HG03460 (cell line): Measurements from ENCODE around the gene RASAL3.
"Not testable (repeated sequence)": the region's sequence is repeated elsewhere in the genome, so short reads cannot be mapped to it uniquely, and the experiment has no call there.

Experiments
- ATAC-seq: cut with Tn5 transposase; IDR thresholded peaks from one replicate; pipeline ENCODE4 v1.9.1; 2021; ENCODE audit not compliant: unreplicated experiment

Gene RASAL3

DNA sequence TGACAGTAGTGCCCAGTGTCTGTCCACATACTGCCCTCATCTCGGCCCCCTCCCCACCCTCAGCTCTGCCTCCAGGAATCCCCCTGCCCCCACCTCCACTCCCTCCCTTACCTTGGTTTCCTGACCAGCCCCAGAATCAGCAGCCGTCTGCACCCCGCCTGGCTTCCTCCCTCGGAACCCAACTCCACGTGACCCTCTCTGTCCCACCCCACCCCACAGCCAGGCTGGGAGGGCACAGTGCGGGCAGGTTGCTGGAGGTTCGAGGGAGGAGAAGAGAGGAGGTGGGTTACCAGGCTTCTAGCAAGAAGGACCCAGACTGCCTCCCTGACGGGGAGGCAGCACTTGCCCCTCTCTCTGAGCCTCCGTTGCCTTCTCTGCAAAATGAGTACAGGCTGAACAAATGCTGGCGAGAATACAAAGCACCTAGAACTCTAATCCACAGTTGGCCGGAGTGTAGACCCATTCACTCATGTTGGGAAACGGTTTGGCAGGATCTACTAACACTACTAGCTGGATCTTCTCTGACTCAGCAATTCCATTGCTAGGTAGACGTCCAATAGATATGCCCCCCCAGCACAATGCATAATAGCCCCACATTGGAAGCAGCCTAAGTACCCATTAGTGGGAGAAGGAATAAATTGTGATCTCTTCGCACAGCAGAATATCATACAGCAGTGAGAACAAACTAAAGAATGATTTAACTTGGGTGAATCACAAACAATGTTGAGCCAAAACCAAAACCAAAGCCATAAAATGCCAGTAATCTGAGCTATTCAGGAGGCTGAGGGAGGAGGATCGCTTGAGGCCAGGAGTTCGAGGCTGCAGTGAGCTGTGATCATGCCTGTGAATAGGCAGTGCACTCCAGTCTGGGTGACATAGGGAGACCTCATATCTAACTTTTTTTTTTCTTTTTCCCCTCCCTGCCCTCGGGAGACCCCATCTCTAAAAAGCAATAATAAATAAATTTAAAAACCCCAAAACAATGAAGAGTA is at the start of gene RASAL3:
TSS of gene RASAL3 (minus strand) at position 151 of the 992 bp plus-strand sequence. CDS start 186 bp downstream, outside the sequence.
- ATAC-seq = no peak

- no peak for ATAC-seq
Measured at GRCh38 chr19:15511671-15512424, 47.5 kb upstream of the RASAL3 start.

DNA sequence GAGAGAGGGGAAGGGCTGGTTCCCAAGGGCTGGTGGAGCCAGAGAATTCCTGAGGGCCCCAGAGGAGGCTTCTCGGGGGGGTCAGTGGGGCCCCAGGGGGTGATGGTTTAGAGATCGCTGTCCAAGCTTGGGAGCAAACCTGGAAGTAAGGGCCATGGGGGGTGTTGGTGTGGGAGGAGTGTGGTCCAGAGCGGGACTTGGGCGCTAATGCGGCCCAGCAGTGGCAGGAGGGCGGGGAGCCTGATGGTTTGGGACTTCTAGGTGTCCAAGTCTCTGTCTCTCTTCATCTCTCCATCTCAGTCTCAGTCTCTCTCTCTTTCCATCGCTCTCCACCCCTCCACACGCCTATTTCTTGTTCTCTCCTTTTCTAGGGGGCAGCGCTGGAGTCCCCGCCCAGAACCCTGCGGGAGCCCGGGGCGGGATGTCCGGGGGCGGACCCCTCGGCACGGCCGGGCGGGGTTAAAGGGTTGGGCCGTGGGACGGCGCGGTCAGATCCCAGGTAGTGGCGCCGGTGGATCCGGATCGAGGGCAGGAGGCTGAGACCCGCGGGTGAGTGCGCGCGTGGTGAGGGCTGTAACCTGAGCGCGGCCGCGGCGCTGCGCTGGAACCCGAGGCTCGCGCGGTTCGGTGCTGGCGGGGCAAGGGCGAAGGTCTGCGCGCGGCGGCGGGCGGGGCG is 43.8 kb upstream of the RASAL3 start, which contains the start of gene CYP4F22:
TSS of gene CYP4F22 (plus strand) at position 491 of the 676 bp plus-strand sequence. CDS start 16,812 bp downstream, outside the sequence.
- no peak for ATAC-seq

DNA sequence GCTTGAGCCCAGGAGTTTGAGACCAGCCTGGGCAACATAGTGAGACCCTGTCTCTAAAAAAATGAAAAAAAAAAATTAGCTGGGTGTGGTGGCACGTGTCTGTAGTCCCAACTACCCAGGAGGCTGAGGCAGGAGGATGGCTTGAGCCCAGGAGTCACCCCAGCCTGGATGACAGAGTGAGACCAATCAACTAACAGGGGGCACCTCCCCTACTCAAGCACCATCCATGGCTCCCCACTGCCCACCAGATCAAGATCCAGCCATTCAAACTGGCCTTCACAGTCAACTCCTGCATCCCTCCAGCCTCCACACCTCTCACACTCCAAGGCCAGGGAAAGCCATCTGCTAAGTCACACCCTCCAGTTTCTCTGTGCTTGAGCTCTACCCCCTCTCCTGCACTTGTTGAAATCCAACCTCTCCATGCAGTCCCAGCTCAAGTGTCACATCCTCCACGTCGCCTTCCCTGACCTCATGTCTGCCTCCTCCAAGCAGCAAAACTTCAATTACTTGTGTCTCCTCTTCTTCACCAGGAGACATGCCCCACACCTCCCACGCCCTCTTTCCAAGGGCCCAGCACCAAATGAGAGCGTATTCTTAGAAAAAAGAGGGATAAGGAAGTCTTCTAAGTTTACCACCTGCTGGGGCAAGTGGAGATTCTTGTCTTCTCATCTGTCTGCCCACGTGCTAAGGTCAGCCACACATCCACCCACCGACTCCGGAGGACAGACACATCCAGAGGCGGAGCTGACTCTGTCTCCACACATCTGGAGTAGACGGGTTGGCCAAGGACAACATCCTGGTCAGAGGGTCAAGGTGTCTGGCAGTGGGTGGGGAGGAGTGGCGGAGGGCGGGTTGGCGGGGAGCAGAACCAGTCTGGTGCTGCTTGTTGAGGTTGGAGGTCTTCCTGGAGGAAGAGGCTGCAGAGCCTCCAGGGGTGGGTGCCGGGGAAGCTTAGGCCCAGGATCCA is 43.0 kb upstream of the RASAL3 start:
- no peak for ATAC-seq

- ATAC-seq = no peak
Measured at GRCh38 chr19:15506074-15506571, 41.8 kb upstream of the RASAL3 start.

- no peak for ATAC-seq
Measured at GRCh38 chr19:15502264-15502663, 37.9 kb upstream of the RASAL3 start.

DNA sequence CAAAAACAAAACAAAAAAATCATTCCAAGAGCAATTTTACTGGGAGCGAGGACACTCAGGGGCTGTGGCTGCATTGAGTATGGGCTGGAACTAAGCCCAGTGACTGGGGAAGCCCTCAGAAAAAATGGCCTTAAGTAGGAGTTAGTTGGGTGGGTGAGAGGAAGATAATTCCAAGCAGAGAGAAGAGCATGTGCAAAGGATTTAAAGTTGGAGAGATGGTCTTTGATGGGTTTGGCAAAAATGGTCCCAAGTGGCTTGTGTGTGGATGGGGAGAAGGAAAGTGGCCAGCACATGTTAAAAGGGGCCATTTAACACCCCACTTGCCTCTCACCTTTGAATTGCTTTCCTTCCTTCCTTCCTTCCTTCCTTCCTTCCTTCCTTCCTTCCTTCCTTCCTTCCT is 37.3 kb upstream of the RASAL3 start:
- ATAC-seq = no peak

- ATAC-seq = no peak
Measured at GRCh38 chr19:15498910-15499309, 34.6 kb upstream of the RASAL3 start.

DNA sequence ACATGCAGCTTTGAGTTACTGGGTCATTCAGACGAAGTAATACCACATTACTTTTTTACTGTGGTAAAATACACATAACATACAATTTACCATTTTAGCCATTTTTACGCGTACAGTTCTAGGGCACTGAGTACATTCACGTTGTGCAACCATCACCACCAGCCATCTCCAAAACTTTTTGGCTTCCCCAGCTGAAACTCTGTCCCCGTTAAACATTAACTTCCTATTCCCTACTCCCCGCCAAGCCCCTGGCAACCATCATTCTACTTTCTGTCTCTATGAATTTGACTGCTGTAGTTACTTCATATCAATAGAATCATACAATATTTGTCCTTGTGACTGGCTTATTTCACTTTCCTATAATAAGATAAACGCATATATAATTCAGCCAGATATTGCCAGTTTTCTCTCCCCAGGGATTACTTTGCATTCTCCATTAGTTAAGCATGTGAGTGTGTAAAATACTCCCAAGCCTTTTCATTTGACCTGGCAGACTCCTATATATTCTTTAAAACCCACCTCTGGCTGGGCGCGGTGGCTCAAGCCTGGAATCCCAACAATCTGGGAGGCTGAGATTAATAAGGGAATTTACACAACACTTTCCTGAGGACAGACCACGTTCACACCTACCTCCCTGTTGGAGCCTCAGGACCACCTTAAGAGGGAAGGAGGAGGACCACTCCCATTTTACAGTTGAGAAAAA is 34.0 kb upstream of the RASAL3 start:
- no peak for ATAC-seq

DNA sequence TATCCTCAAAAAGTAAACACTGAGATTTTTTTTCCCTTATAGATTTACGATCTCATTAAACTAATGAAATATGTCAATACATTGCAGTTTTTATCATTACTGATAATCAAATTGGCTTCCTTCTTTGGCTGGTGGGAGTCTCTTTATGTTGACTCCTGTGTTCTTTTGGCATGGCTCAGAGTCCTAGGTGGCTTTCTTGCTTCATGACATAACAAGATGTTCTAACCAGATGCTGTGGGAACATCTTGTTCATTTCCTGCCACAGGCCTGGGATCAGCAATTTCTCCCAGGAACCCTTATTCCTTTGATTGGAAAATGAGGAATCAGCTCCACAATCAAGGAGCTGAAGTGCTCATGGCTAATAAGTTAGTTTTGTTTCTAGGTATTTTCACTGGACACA is 30.8 kb upstream of the RASAL3 start:
- no peak for ATAC-seq

DNA sequence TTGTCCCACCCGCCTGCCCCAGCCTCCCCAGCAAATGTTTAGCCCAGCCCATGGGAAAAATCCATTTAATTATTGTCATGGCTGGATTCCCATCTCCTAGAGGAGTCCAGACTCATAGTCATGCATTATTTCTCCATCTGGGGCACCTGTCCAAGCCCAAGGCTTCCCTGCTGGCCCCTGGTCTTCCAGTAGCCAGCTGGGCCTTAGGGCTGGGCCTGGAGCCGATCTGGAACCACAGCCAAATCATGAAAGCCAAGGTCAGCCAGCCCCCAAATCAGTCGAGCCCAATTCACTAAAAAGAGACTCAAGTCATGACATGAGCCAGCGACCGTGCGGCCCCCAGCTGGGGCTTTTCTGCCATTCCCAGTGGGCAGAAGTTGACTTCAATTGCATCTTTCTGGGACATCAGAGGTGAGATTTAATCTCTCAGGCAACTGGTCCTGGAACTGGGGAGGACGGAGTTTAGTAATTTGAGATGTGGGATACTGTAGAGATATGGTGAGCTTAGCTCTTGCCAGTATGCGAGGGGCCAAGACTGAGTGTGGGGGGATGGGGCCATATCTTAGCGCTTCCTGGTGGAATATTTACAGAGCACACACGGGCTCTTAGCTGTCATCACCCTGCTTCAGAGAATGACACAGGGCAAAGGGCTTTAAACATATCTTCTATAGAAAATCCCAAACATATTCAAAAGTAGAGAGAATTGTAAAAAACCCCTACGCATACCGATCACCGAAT is 24.3 kb upstream of the RASAL3 start:
- ATAC-seq = no peak

DNA sequence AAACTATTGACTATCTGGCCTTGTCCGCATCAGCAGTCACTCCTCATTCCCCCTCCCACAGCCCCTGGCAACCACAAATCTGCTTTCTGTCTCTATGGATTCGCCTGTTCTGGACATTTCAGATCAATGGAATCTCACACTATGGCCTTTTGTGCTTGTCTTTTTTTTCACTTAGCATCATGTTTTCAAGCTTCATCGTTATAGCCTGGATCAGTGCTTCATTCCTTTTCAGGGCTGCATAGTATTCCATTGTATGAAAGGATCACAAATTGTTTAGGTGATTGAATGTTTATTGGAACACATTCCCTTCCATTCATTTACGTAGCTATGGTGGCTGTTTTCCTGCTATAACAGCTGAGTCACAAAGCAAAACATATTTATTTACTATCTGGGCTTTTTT is 22.7 kb upstream of the RASAL3 start:
- ATAC-seq = no peak

DNA sequence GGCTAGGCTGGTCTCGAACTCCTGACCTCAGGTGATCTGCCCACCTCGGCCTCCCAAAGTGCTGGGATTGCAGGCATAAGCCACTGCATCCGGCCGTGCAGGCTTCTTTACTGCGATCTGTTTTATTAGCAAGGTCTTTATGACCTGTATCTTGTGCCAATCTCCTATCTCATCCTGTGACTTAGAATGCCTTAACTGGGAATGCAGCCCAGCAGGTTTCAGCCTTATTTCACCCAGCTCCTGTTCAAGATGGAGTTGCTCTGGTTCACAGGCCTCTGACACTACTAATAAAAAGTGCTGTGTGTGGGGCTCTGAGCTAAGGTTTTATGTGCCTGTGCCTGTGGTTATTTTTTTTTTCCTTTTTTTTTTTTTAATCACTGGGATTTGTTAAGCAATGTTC is 21.4 kb upstream of the RASAL3 start:
- ATAC-seq = not testable (repeated sequence)

GRCh38 chr19:15480996-15481395 is 16.7 kb upstream of the RASAL3 start:
- not testable (repeated sequence) for ATAC-seq

DNA sequence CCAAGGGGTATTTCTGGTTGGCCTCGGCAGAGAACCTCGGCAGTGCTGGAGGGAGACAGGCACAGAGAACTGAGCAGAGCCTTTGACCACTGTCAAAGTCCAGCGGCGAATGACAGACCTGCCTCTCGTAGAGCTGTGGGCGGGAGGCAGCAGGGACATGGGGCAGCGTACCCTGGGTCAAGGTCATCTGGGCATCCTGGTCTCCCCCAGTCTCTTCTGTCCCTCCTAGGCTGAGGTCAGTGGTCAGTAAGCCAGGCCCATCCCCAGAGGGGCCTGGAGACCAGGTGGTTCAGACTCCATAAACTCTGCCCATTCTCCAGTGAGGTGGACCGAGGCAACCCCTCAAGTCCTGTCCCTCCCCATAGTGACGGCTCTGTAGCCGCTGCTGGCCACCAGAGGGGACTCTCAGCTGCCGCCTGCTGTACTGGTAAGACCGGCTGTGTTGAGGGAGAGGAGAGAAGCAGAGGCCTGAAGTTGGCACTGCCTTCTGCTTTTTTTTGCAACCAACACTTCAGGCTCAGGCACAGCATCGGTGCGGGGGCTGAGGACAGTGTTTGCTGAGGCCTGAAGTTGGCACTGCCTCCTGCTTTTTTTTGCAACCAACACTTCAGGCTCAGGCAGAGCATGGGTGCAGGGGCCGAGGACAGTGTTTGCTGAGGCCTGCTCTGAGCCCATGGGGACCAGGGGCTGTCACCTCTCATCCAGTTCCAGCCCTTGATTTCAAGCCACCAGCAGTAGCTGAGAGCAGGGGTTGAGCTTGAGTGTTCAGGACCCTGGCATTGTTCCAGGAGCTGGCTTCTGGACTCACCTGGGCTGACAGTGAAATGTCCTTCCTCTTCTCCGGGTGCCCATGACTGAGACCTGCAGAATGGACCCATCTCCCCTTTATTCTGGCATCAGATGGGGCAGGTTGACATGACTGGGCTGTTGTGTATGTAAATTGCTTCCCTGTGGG is 15.3 kb upstream of the RASAL3 start, which contains the start of gene PGLYRP2:
TSS of gene PGLYRP2 (minus strand) at position 111 of the 955 bp plus-strand sequence. CDS start 130 bp downstream, outside the sequence.
- ATAC-seq = no peak

GRCh38 chr19:15476325-15476724 is 12.0 kb upstream of the RASAL3 start:
- ATAC-seq = no peak

- ATAC-seq = no peak
Measured at GRCh38 chr19:15475611-15476010, 11.3 kb upstream of the RASAL3 start.
